ENCODE measurements around the gene OAT. TPM values are rescaled to one million over a fixed set of nuclear protein-coding genes. Genes with fewer than 3 reads are reported as not detected.

Gene OAT
- total and polyA plus RNA-seq, 4 donors = 25.1 to 255 (median 69.1) TPM

- no peaks in the 10 kb centered on the region for H3K9me3 ChIP-seq (ENCODE audit: control insufficient read depth in 4 of 4, low read length in 3 of 4)
- H3K27ac ChIP-seq (ENCODE audit: low read depth in 1 of 2, low read length in 2 of 2) = no peak overlapping the region
- H3K4me1 ChIP-seq (ENCODE audit: control insufficient read depth in 4 of 4, insufficient read depth in 4 of 4, low read length in 3 of 4) = no peaks in the 10 kb centered on the region
- no peaks in the 10 kb centered on the region for H3K36me3 ChIP-seq (ENCODE audit: control insufficient read depth in 4 of 4, insufficient read depth in 3 of 4, low read depth in 1 of 4, low read length in 3 of 4)
- H3K9ac ChIP-seq (ENCODE audit: low read depth in 1 of 2, low read length in 2 of 2) = no peak overlapping the region
- peaks cover 0 to 18% (median 1%) of the 10 kb centered on the region in 4 donors for H3K27me3 ChIP-seq (ENCODE audit: control insufficient read depth in 4 of 4, insufficient read depth in 4 of 4, low read length in 3 of 4)
- DNase-seq (ENCODE audit: low spot score) = no peak
- 84% methylated on average over 8 of the region's 8 CpGs for whole genome bisulfite sequencing
- TF ChIP-seq YY1 (IDR thresholded peaks at IDR 0.05) = no peak
- no peak for TF ChIP-seq HNF4G (IDR thresholded peaks at IDR 0.05)
- TF ChIP-seq ATF3 (IDR thresholded peaks at IDR 0.05) = no peak
- TF ChIP-seq MAX (IDR thresholded peaks at IDR 0.05) = no peak
- TF ChIP-seq NR2F2 (IDR thresholded peaks at IDR 0.05) = no peak
- no peak for TF ChIP-seq REST (IDR thresholded peaks at IDR 0.05)
- TF ChIP-seq JUND (IDR thresholded peaks at IDR 0.05) = no peak
- no peak for TF ChIP-seq EGR1 (IDR thresholded peaks at IDR 0.05; ENCODE audit: low read depth in 2 of 2)
- no peak for TF ChIP-seq FOXA2 (IDR thresholded peaks at IDR 0.05)
- no peak for TF ChIP-seq ZBTB33 (IDR thresholded peaks at IDR 0.05)
- no peak for TF ChIP-seq SP1 (IDR thresholded peaks at IDR 0.05)
- TF ChIP-seq RXRA (IDR thresholded peaks at IDR 0.05) = no peak
- H3K4me3 ChIP-seq (ENCODE audit: low read depth in 1 of 3, low read length in 3 of 3) = no peak overlapping the region
Measured at GRCh38 chr10:124377101-124377500, 41.6 kb downstream of the OAT start.

- Histone ChIP-seq H3K4me1 (ENCODE audit: control insufficient read depth in 4 of 4, insufficient read depth in 4 of 4, low read length in 3 of 4) (no peaks in the 10 kb centered on the region), H3K9ac (ENCODE audit: low read depth in 1 of 2, low read length in 2 of 2) (no peak overlapping the region), H3K27ac (ENCODE audit: low read depth in 1 of 2, low read length in 2 of 2) (no peak overlapping the region), H3K4me3 (ENCODE audit: low read depth in 1 of 3, low read length in 3 of 3) (no peak overlapping the region), H3K9me3 (ENCODE audit: control insufficient read depth in 4 of 4, low read length in 3 of 4) (no peaks in the 10 kb centered on the region), H3K36me3 (ENCODE audit: control insufficient read depth in 4 of 4, insufficient read depth in 3 of 4, low read depth in 1 of 4, low read length in 3 of 4) (no peaks in the 10 kb centered on the region), H3K27me3 (ENCODE audit: control insufficient read depth in 4 of 4, insufficient read depth in 4 of 4, low read length in 3 of 4) (peaks cover 0 to 16% (median 1%) of the 10 kb centered on the region in 4 donors)
- DNase-seq (ENCODE audit: low spot score) = no peak
- WGBS = 87% methylated on average over 9 of the region's 9 CpGs
- TF ChIP-seq ZBTB33 (IDR thresholded peaks at IDR 0.05) = no peak
- no peak for TF ChIP-seq REST (IDR thresholded peaks at IDR 0.05)
- no peak for TF ChIP-seq JUND (IDR thresholded peaks at IDR 0.05)
- TF ChIP-seq HNF4A (conservative IDR thresholded peaks at IDR 0.05) = no peak
- no peak for TF ChIP-seq NR2F2 (IDR thresholded peaks at IDR 0.05)
- no peak for TF ChIP-seq FOXA1 (IDR thresholded peaks at IDR 0.05)
- no peak for TF ChIP-seq GABPA (IDR thresholded peaks at IDR 0.05 in 1 of 2, conservative IDR thresholded peaks at IDR 0.05 in 1 of 2)
- no peak for TF ChIP-seq RXRA (IDR thresholded peaks at IDR 0.05)
- TF ChIP-seq TAF1 (conservative IDR thresholded peaks at IDR 0.05) = no peak
- no peak for TF ChIP-seq CTCF (IDR thresholded peaks at IDR 0.05; ENCODE audit: low read depth, low read length, missing input control)
- no peak for TF ChIP-seq RAD21 (IDR thresholded peaks at IDR 0.05)
- no peak for TF ChIP-seq HNF4G (IDR thresholded peaks at IDR 0.05)
- TF ChIP-seq FOXA2 (IDR thresholded peaks at IDR 0.05) = no peak
- TF ChIP-seq YY1 (IDR thresholded peaks at IDR 0.05) = no peak
- no peak for TF ChIP-seq MAX (IDR thresholded peaks at IDR 0.05)
- TF ChIP-seq SP1 (IDR thresholded peaks at IDR 0.05) = no peak
Measured at GRCh38 chr10:124376411-124376810, 42.3 kb downstream of the OAT start.
